Central memory CD8-positive, alpha-beta T cell (primary cell): ENCODE results near the gene CFAP46.
"Not testable (repeated sequence)": the region's sequence is repeated elsewhere in the genome, so short reads cannot be mapped to it uniquely, and the experiment has no call there.

ENCODE experiments used
- ATAC-seq: fragments of 150-1000 bp; cut with Tn5 transposase; replicated peaks from 2 replicates; pipeline ENCODE4 v1.10.0; 2022; ENCODE audit warnings: mild to moderate bottlenecking, moderate FRiP score, moderate number of reproducible peaks; ENCODE audit not compliant: poor library complexity, severe bottlenecking; ENCODE audit errors: extremely low read depth
- DNase-seq, 2 donors: peaks; one replicate each; pipeline ENCODE4 v3.0.0; 2021; ENCODE audit warnings: low spot score in 2 of 2
- H3K27ac Mint-ChIP-seq: one replicate; pipeline ENCODE4 v1.8.0; 2022; ENCODE audit warnings: low read depth, mild to moderate bottlenecking, moderate library complexity, mixed read lengths
- H3K27me3 Mint-ChIP-seq: one replicate; pipeline ENCODE4 v1.8.0; 2022; ENCODE audit warnings: mixed read lengths
- H3K36me3 Mint-ChIP-seq: one replicate; pipeline ENCODE4 v1.8.0; 2022; ENCODE audit warnings: mild to moderate bottlenecking, moderate library complexity, mixed read lengths; ENCODE audit not compliant: insufficient read depth
- H3K4me1 Mint-ChIP-seq: one replicate; pipeline ENCODE4 v1.8.0; 2022; ENCODE audit warnings: mixed read lengths
- H3K4me3 Mint-ChIP-seq: one replicate; pipeline ENCODE4 v1.8.0; 2022; ENCODE audit warnings: mild to moderate bottlenecking, moderate library complexity, mixed read lengths
- H3K9me3 Mint-ChIP-seq: one replicate; pipeline ENCODE4 v1.8.0; 2022; ENCODE audit warnings: mixed read lengths

The CFAP46 gene

GRCh38 chr10:132792099-132792498 lies 150.3 kb downstream of the CFAP46 start:
- not testable (repeated sequence) for H3K36me3 Mint-ChIP-seq, ATAC-seq, H3K4me1 Mint-ChIP-seq, DNase-seq, H3K4me3 Mint-ChIP-seq, H3K27me3 Mint-ChIP-seq, H3K9me3 Mint-ChIP-seq, H3K27ac Mint-ChIP-seq

GRCh38 chr10:132790934-132791829 lies 151.2 kb downstream of the CFAP46 start:
- H3K27ac Mint-ChIP-seq: no peak overlapping the region
- H3K27me3 Mint-ChIP-seq: no peaks in the 10 kb centered on the region
- H3K4me1 Mint-ChIP-seq: no peaks in the 10 kb centered on the region
- ATAC-seq (no peak), DNase-seq (no peak)
- no peaks in the 10 kb centered on the region for H3K9me3 Mint-ChIP-seq
- H3K36me3 Mint-ChIP-seq: peaks cover 2% of the 10 kb centered on the region
- H3K4me3 Mint-ChIP-seq: no peak overlapping the region

GRCh38 chr10:132790470-132790869 lies 151.9 kb downstream of the CFAP46 start:
- Mint-ChIP-seq H3K27me3 (no peaks in the 10 kb centered on the region), H3K36me3 (peaks cover 2% of the 10 kb centered on the region), H3K27ac (no peak overlapping the region), H3K4me1 (no peaks in the 10 kb centered on the region), H3K4me3 (no peak overlapping the region), H3K9me3 (no peaks in the 10 kb centered on the region)
- DNase-seq (no peak), ATAC-seq (no peak)

GRCh38 chr10:132789659-132790148 lies 152.7 kb downstream of the CFAP46 start:
- Mint-ChIP-seq H3K27ac (no peak overlapping the region), H3K27me3 (no peaks in the 10 kb centered on the region), H3K9me3 (no peaks in the 10 kb centered on the region), H3K4me1 (no peaks in the 10 kb centered on the region), H3K4me3 (no peak overlapping the region), H3K36me3 (peaks cover 2% of the 10 kb centered on the region)
- DNase-seq (no peak), ATAC-seq (no peak)

- H3K27ac Mint-ChIP-seq: no peak overlapping the region
- DNase-seq (no peak), ATAC-seq (no peak)
- H3K4me1 Mint-ChIP-seq: no peaks in the 10 kb centered on the region
- H3K9me3 Mint-ChIP-seq: no peaks in the 10 kb centered on the region
- H3K4me3 Mint-ChIP-seq: no peak overlapping the region
- H3K36me3 Mint-ChIP-seq: peaks cover 3% of the 10 kb centered on the region
- H3K27me3 Mint-ChIP-seq: no peaks in the 10 kb centered on the region
These were observed 153.5 kb downstream of the CFAP46 start for GRCh38 chr10:132788831-132789219.

- Mint-ChIP-seq H3K9me3 (no peaks in the 10 kb centered on the region), H3K36me3 (peaks cover 3% of the 10 kb centered on the region), H3K27me3 (no peaks in the 10 kb centered on the region), H3K4me1 (no peaks in the 10 kb centered on the region), H3K27ac (no peak overlapping the region), H3K4me3 (no peak overlapping the region)
- DNase-seq (no peak), ATAC-seq (no peak)
These were observed 154.1 kb downstream of the CFAP46 start for GRCh38 chr10:132788180-132788830.

GRCh38 chr10:132787495-132788179 lies 154.7 kb downstream of the CFAP46 start:
- H3K4me3 Mint-ChIP-seq: no peak overlapping the region

GRCh38 chr10:132786884-132787494 lies 155.4 kb downstream of the CFAP46 start:
- Mint-ChIP-seq H3K4me3 (no peak overlapping the region), H3K4me1 (no peaks in the 10 kb centered on the region), H3K9me3 (no peaks in the 10 kb centered on the region), H3K36me3 (peaks cover 5% of the 10 kb centered on the region), H3K27me3 (no peaks in the 10 kb centered on the region), H3K27ac (no peak overlapping the region)
- no peak for DNase-seq
- ATAC-seq: no peak

More at GRCh38 chr10:132787495-132788179, 154.7 kb downstream of the CFAP46 start:
- DNase-seq: no peak
- no peaks in the 10 kb centered on the region for H3K4me1 Mint-ChIP-seq
- peaks cover 5% of the 10 kb centered on the region for H3K36me3 Mint-ChIP-seq
- no peaks in the 10 kb centered on the region for H3K27me3 Mint-ChIP-seq
- no peak for ATAC-seq
- H3K9me3 Mint-ChIP-seq: no peaks in the 10 kb centered on the region
- H3K27ac Mint-ChIP-seq: no peak overlapping the region

GRCh38 chr10:132786476-132786883 lies 155.9 kb downstream of the CFAP46 start:
- Mint-ChIP-seq H3K4me3 (no peak overlapping the region), H3K27me3 (no peaks in the 10 kb centered on the region), H3K27ac (no peak overlapping the region), H3K36me3 (peaks cover 5% of the 10 kb centered on the region), H3K4me1 (no peaks in the 10 kb centered on the region), H3K9me3 (no peaks in the 10 kb centered on the region)
- DNase-seq (no peak), ATAC-seq (no peak)

GRCh38 chr10:132785723-132786475 lies 156.5 kb downstream of the CFAP46 start, which contains the start of gene NKX6-2:
Gene NKX6-2 (minus strand): TSS chr10:132786147. CDS start chr10:132785948, 199 bp downstream.
- H3K4me3 Mint-ChIP-seq: no peak within 1 kb of the TSS

GRCh38 chr10:132784866-132785722 lies 157.3 kb downstream of the CFAP46 start:
- H3K27me3 Mint-ChIP-seq: no peaks in the 10 kb centered on the region
- no peaks in the 10 kb centered on the region for H3K9me3 Mint-ChIP-seq
- no peak overlapping the region for H3K4me3 Mint-ChIP-seq
- DNase-seq (no peak), ATAC-seq (no peak)
- H3K4me1 Mint-ChIP-seq: no peaks in the 10 kb centered on the region
- H3K36me3 Mint-ChIP-seq: peaks cover 5% of the 10 kb centered on the region
- H3K27ac Mint-ChIP-seq: no peak overlapping the region

More at GRCh38 chr10:132785723-132786475, 156.5 kb downstream of the CFAP46 start, which contains the start of gene NKX6-2:
- H3K27me3 Mint-ChIP-seq: no peaks in the 10 kb centered on the region
- H3K4me1 Mint-ChIP-seq: no peaks in the 10 kb centered on the region
- peaks cover 5% of the 10 kb centered on the region for H3K36me3 Mint-ChIP-seq
- no peak within 1 kb of the TSS for H3K27ac Mint-ChIP-seq
- H3K9me3 Mint-ChIP-seq: no peaks in the 10 kb centered on the region
- DNase-seq (no peak), ATAC-seq (no peak)
